Vagina (tissue), 2 donors: ENCODE data around the gene EXOC2. TPM values are rescaled to one million over a fixed set of nuclear protein-coding genes. Genes with fewer than 3 reads are reported as not detected.

ENCODE experiments used
- DNase-seq, 2 donors: peaks; one replicate each; pipeline ENCODE4 v3.0.0-alpha.2; 2017; ENCODE audit errors: extremely low spot score in 2 of 2
- H3K27ac ChIP-seq: fragments of 200-600 bp; sonication (generic); one replicate; pipeline ENCODE4 v1.5.1; 2019
- H3K27me3 ChIP-seq: fragments of 200-600 bp; sonication (generic); one replicate; pipeline ENCODE4 v1.5.1; 2019
- H3K36me3 ChIP-seq, 2 donors: fragments of 200-600 bp; sonication (generic); one replicate each; pipeline ENCODE4 v1.5.1; 2017 to 2019
- H3K4me1 ChIP-seq: fragments of 200-600 bp; sonication (generic); one replicate; pipeline ENCODE4 v1.5.1; 2019
- H3K4me3 ChIP-seq, 2 donors: fragments of 200-600 bp; sonication (generic); 1 replicate in 1 of 2; 2 replicates in 1 of 2; pipeline ENCODE4 v1.5.1; 2016 to 2019
- H3K9me3 ChIP-seq: fragments of 200-600 bp; sonication (generic); one replicate; pipeline ENCODE4 v1.5.1; 2019
- POLR2A ChIP-seq, 2 donors: fragments of 450-650 bp; IDR thresholded peaks; one replicate each; pipeline ENCODE4 v1.6.1; 2017; ENCODE audit warnings: antibody characterized with exemption in 2 of 2, mild to moderate bottlenecking in 2 of 2, moderate library complexity in 2 of 2
- POLR2AphosphoS5 ChIP-seq, 2 donors: sonication (generic); formaldehyde crosslinking; IDR thresholded peaks; one replicate each; pipeline ENCODE4 v1.9.0; 2017; ENCODE audit warnings: antibody characterized with exemption in 2 of 2, mild to moderate bottlenecking in 2 of 2, low read depth in 1 of 2; ENCODE audit not compliant: insufficient read depth in 1 of 2
- intact Hi-C: fragments of 100-400 bp; cut with DNase I; formaldehyde crosslinking; loops from one replicate; pipeline ENCODE4 v1.15.1; 2023
- total RNA-seq: library from RNA; depleted of rRNA; stranded (reverse); fragments of >200 nt; gene quantifications from one replicate; pipeline ENCODE4 v1.2.3, GENCODE V29; 2016
- TF ChIP-seq, protein P1 (sequence below), 3 experiments: fragments of 450-650 bp in 2 of 3; fragments of 200-600 bp in 1 of 3; sonication (generic) in 1 of 3; IDR thresholded peaks; one replicate each; pipeline ENCODE4 v1.5.1; 2017 to 2019; ENCODE audit warnings: antibody characterized with exemption in 3 of 3, mild to moderate bottlenecking in 2 of 3, moderate library complexity in 2 of 3

EXOC2 gene
- total RNA-seq, 1 donor from 2014 or later: 23.6 TPM

DNA sequence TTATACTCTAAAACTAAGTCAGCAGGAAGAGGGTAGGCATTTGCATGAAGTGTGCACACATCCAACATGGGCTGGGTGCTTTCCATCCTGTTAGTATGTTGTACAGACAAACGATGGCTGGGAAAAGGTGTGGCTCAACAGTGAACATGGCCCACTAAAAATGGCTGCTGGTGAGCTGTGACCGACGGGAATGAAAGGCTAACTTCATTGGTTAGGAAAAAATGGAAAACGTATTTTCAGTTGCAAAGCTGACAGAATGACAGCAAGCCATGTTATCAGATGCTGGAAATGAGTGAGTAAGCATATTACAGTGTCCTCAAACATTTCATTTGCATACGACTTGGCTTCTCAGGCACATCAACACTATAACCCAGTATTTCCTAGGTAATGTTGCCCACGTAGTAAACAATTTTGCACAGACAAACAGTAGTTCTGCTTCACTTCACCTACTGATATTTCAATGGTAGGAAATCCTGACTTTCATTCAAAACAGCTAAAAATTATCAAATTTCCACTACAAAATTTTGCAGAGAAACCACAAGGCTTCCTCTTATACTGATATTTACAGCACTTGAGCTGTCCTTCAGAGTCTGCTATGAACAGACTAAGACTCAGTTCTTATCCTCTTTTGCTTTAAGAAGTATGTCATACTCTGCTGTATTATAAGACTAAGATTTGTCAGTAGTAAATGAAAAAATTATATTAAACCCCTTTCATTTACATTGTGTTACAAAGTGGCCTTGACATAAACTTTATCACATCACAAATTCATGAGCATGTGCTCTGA, 202.5 kb downstream of the EXOC2 start:
- intact Hi-C loops: no loop called here
- no peak for DNase-seq
- Histone ChIP-seq H3K36me3 (peaks cover 0 to 13% of the 10 kb centered on the region in 2 donors), H3K4me3 (no peak overlapping the region), H3K27ac (no peak overlapping the region), H3K4me1 (no peaks in the 10 kb centered on the region), H3K9me3 (no peaks in the 10 kb centered on the region), H3K27me3 (no peaks in the 10 kb centered on the region)
- TF ChIP-seq POLR2A (IDR thresholded peaks at IDR 0.05): no peak
- TF ChIP-seq, protein P1, sequence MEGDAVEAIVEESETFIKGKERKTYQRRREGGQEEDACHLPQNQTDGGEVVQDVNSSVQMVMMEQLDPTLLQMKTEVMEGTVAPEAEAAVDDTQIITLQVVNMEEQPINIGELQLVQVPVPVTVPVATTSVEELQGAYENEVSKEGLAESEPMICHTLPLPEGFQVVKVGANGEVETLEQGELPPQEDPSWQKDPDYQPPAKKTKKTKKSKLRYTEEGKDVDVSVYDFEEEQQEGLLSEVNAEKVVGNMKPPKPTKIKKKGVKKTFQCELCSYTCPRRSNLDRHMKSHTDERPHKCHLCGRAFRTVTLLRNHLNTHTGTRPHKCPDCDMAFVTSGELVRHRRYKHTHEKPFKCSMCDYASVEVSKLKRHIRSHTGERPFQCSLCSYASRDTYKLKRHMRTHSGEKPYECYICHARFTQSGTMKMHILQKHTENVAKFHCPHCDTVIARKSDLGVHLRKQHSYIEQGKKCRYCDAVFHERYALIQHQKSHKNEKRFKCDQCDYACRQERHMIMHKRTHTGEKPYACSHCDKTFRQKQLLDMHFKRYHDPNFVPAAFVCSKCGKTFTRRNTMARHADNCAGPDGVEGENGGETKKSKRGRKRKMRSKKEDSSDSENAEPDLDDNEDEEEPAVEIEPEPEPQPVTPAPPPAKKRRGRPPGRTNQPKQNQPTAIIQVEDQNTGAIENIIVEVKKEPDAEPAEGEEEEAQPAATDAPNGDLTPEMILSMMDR (IDR thresholded peaks at IDR 0.05): no peak

DNA sequence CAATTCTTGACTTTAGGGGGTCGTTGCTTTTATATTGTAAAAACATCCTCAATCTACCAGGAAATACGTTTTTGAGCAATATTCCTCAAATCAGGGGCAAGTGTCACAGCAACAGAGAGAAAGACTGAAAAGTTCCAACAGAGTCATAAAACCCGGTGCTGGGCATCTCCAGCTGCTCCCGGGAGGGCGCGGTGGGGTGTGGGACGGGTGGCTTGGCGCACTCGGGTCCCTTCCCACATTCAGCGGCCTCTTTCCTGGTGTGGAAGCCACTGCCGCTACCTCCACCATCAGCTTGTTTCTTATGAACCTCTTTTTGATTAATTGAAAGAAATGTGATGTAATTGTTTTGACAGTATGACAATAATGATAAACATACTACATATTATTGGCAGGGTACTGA, 203.2 kb downstream of the EXOC2 start:
- TF ChIP-seq POLR2A (IDR thresholded peaks at IDR 0.05) (no peak), POLR2AphosphoS5 (IDR thresholded peaks at IDR 0.05; ENCODE audit: insufficient read depth in 1 of 2, low read depth in 1 of 2) (no peak)
- TF ChIP-seq, protein P1 (IDR thresholded peaks at IDR 0.05): no peak
- Histone ChIP-seq H3K4me3 (no peak overlapping the region), H3K4me1 (no peaks in the 10 kb centered on the region), H3K9me3 (no peaks in the 10 kb centered on the region), H3K27ac (no peak overlapping the region), H3K27me3 (no peaks in the 10 kb centered on the region), H3K36me3 (peaks cover 0 to 13% of the 10 kb centered on the region in 2 donors)
- intact Hi-C loops: no loop called here
- DNase-seq: no peak

DNA sequence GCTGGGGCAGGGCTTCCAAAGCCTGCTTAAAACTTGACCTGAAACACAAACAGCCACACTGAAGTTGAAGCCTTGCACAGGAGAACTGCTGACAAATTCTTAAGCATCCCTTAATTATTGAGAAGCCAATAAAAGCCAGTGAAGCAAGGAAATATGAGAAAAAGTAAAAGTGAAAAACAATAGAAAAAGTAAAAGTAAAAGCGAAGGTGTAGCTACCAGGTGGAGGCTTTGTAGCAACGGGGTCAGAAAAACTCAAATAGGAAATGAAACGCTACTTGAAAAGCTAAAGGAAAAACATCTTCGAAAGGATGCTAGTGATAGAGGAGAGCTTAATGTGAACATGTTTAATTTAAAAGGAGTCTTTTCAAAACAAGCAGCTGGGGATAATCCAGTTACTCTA, 203.9 kb downstream of the EXOC2 start:
- no peak for DNase-seq
- intact Hi-C loops: no loop called here
- TF ChIP-seq POLR2AphosphoS5 (IDR thresholded peaks at IDR 0.05; ENCODE audit: insufficient read depth in 1 of 2, low read depth in 1 of 2) (no peak), POLR2A (IDR thresholded peaks at IDR 0.05) (no peak)
- TF ChIP-seq, protein P1 (IDR thresholded peaks at IDR 0.05): no peak
- no peak overlapping the region for H3K27ac ChIP-seq
- H3K27me3 ChIP-seq: no peaks in the 10 kb centered on the region
- peaks cover 0 to 17% of the 10 kb centered on the region in 2 donors for H3K36me3 ChIP-seq
- H3K4me3 ChIP-seq: no peak overlapping the region
- no peaks in the 10 kb centered on the region for H3K9me3 ChIP-seq
- H3K4me1 ChIP-seq: no peaks in the 10 kb centered on the region

DNA sequence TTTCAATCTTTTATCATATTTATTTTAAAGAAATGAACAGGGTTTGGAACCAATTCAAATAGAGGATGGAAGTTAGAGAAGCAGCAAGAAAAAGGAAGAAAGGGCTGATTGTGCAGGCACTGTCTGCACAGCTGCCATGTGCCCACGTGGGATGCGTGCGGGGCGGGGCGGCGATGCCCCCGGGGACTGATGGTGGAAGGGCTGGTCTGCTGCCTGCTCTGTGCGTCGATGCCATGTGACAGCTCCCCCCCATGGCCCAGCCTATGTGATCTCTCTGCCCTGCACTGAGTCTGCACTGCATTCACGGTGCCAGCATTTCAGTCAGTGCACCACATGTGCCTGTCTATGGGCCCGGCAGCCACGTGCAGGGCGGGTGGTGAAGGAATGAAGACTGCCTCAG, 205.0 kb downstream of the EXOC2 start:
- no peaks in the 10 kb centered on the region for H3K9me3 ChIP-seq
- intact Hi-C loops: no loop called here
- no peak for DNase-seq
- no peaks in the 10 kb centered on the region for H3K27me3 ChIP-seq
- H3K4me3 ChIP-seq: no peak overlapping the region
- H3K27ac ChIP-seq: no peak overlapping the region
- TF ChIP-seq POLR2AphosphoS5 (IDR thresholded peaks at IDR 0.05; ENCODE audit: insufficient read depth in 1 of 2, low read depth in 1 of 2) (no peak), POLR2A (IDR thresholded peaks at IDR 0.05) (no peak)
- TF ChIP-seq, protein P1 (IDR thresholded peaks at IDR 0.05): no peak
- H3K4me1 ChIP-seq: no peaks in the 10 kb centered on the region
- H3K36me3 ChIP-seq: peaks cover 0 to 17% of the 10 kb centered on the region in 2 donors

DNA sequence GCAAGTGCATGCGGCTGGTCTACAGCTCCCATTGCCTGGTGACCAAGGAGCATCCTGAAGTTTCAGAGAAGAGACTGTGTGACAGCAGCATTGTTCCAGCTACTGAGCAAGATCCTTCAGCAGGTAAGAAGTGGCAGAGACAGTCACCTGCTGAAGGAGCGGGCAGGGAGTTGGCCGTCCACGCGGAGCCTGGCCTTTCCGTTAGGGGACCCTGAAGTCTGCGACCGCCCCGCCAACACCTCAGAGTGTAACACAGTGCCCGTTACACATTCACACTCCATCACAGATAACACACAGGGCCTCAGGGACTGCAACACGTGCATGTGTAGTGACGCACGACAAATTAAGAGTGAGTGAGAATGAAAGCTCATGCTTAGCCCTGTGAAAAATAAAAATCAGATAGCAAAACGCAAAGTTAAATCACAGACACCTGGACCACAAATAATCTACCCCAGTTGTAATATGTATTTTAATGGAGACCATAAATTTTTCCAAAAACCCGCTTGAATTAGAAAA, 207.2 kb downstream of the EXOC2 start:
- Histone ChIP-seq H3K27ac (no peak overlapping the region), H3K36me3 (peaks cover 0 to 17% of the 10 kb centered on the region in 2 donors)
- DNase-seq: no peak

More for the DNA sequence above, 207.2 kb downstream of the EXOC2 start:
- no peak for TF ChIP-seq POLR2A (IDR thresholded peaks at IDR 0.05)
- TF ChIP-seq, protein P1 (IDR thresholded peaks at IDR 0.05): no peak
- TF ChIP-seq POLR2AphosphoS5 (IDR thresholded peaks at IDR 0.05; ENCODE audit: insufficient read depth in 1 of 2, low read depth in 1 of 2): no peak
- Histone ChIP-seq H3K27me3 (no peaks in the 10 kb centered on the region), H3K4me3 (no peak overlapping the region), H3K9me3 (no peaks in the 10 kb centered on the region), H3K4me1 (no peaks in the 10 kb centered on the region)
- intact Hi-C loops: no loop called here
